Measurements from ENCODE around the gene MEIOC. TPM values are rescaled to one million over a fixed set of nuclear protein-coding genes. Genes with fewer than 3 reads are reported as not detected.

The MEIOC gene
- total and polyA plus RNA-seq, 2 of the 8 experiments (the other 6 are each of a cell fraction or from before 2014, with no cell fraction given), result 4.2 to 4.8 TPM

Small RNA genes lying within 50 kb of the gene (small RNA-seq; reads per million reads assigned to genes)
- not detected for gene RN7SL819P (ENCODE audit: insufficient read depth)
- not detected for gene SMCO4P1 (ENCODE audit: insufficient read depth)

Other genes starting within 250 kb of the MEIOC start
- gene GPATCH8, start 153.1 kb upstream of the MEIOC start, total RNA-seq (2021; fragmentation: NEBNext Ultra II Directional; extraction: Animal tissue kit (Norgen Biotek cat#: 25700)), result 51.5 and 58.1 TPM in 2 replicates
- gene GPATCH8, start 153.1 kb upstream of the MEIOC start, polyA plus RNA-seq (2011; rRNA removed), result 20.5 and 21.6 TPM in 2 replicates
- 17.0 and 17.6 TPM in 2 replicates for gene FZD2, start 99.0 kb upstream of the MEIOC start, total RNA-seq (2021; fragmentation: NEBNext Ultra II Directional; extraction: Animal tissue kit (Norgen Biotek cat#: 25700))
- gene FZD2, start 99.0 kb upstream of the MEIOC start, polyA plus RNA-seq (2011; rRNA removed), result 86.7 and 93.6 TPM in 2 replicates
- 33.2 and 38.1 TPM in 2 replicates for gene CCDC43, start 33.3 kb downstream of the MEIOC start, total RNA-seq (2021; fragmentation: NEBNext Ultra II Directional; extraction: Animal tissue kit (Norgen Biotek cat#: 25700))
- gene CCDC43, start 33.3 kb downstream of the MEIOC start, polyA plus RNA-seq (2011; rRNA removed), result 4.0 and 4.9 TPM in 2 replicates
- 26.9 and 29.1 TPM in 2 replicates for gene DBF4B, start 52.2 kb downstream of the MEIOC start, total RNA-seq (2021; fragmentation: NEBNext Ultra II Directional; extraction: Animal tissue kit (Norgen Biotek cat#: 25700))
- gene DBF4B, start 52.2 kb downstream of the MEIOC start, polyA plus RNA-seq (2011; rRNA removed), result 20.2 and 27.6 TPM in 2 replicates
- 2.8 and 2.9 TPM in 2 replicates for gene ADAM11, start 102.5 kb downstream of the MEIOC start, total RNA-seq (2021; fragmentation: NEBNext Ultra II Directional; extraction: Animal tissue kit (Norgen Biotek cat#: 25700))
- gene ADAM11, start 102.5 kb downstream of the MEIOC start, polyA plus RNA-seq (2011; rRNA removed), result 2.3 and 2.7 TPM in 2 replicates
- 154 and 156 TPM in 2 replicates for gene GJC1, start 173.8 kb downstream of the MEIOC start, total RNA-seq (2021; fragmentation: NEBNext Ultra II Directional; extraction: Animal tissue kit (Norgen Biotek cat#: 25700))
- 22.1 and 29.1 TPM in 2 replicates for gene GJC1, start 173.8 kb downstream of the MEIOC start, polyA plus RNA-seq (2011; rRNA removed)
- not detected in 2 replicates for gene HIGD1B, start 191.4 kb downstream of the MEIOC start, total RNA-seq (2021; fragmentation: NEBNext Ultra II Directional; extraction: Animal tissue kit (Norgen Biotek cat#: 25700))
- gene HIGD1B, start 191.4 kb downstream of the MEIOC start, polyA plus RNA-seq (2011; rRNA removed), result not detected in 2 replicates
- 174 and 195 TPM in 2 replicates for gene EFTUD2, start 243.0 kb downstream of the MEIOC start, total RNA-seq (2021; fragmentation: NEBNext Ultra II Directional; extraction: Animal tissue kit (Norgen Biotek cat#: 25700))
- 118 and 127 TPM in 2 replicates for gene EFTUD2, start 243.0 kb downstream of the MEIOC start, polyA plus RNA-seq (2011; rRNA removed)

Data from H1 (cell line).